Measurements from ENCODE around the gene HOXC6. TPM values are rescaled to one million over a fixed set of nuclear protein-coding genes. Genes with fewer than 3 reads are reported as not detected.
A peak's percentile ranks its signal among the peaks of the same experiment; 100 is the strongest.

Gene HOXC6
- total and polyA plus RNA-seq, 2 of the 8 experiments (the other 6 are each of a cell fraction or from before 2014, with no cell fraction given) = not detected

GRCh38 chr12:54047160-54047963 is 19.1 kb downstream of the HOXC6 start (continued):
- no peak for TF ChIP-seq RXRA (IDR thresholded peaks at IDR 0.05; ENCODE audit: insufficient read depth, low read depth, low read length)
- no peak for TF ChIP-seq MAX (IDR thresholded peaks at IDR 0.05)
- peak; percentile 34; the same call in 1 of the 2 replicates for TF ChIP-seq GABPA (IDR thresholded peaks at IDR 0.05; ENCODE audit: borderline replicate concordance, insufficient read depth, low read length)
- no peak for TF ChIP-seq ATF3 (IDR thresholded peaks at IDR 0.05; ENCODE audit: insufficient read depth, low read depth, low read length)
- no peak for TF ChIP-seq E2F6 (IDR thresholded peaks at IDR 0.05)
- TF ChIP-seq CBX5 (IDR thresholded peaks at IDR 0.05; ENCODE audit: low read depth, low read length) = no peak
- TF ChIP-seq ZNF274 (IDR thresholded peaks at IDR 0.05; ENCODE audit: borderline replicate concordance, extremely low read depth, low read length) = no peak
- TF ChIP-seq CBX8 (IDR thresholded peaks at IDR 0.05; ENCODE audit: borderline replicate concordance, low read depth, low read length) = no peak; the same call in 1 of the 2 replicates
- no peak for TF ChIP-seq CHD1 (IDR thresholded peaks at IDR 0.05; ENCODE audit: low read depth, low read length)
- TF ChIP-seq SP2 (IDR thresholded peaks at IDR 0.05; ENCODE audit: low read length) = no peak
- TF ChIP-seq SIRT6 (IDR thresholded peaks at IDR 0.05; ENCODE audit: low read length) = no peak
- TF ChIP-seq TAF1 (IDR thresholded peaks at IDR 0.05; ENCODE audit: low read depth, low read length) = no peak
- TF ChIP-seq SP1 (IDR thresholded peaks at IDR 0.05; ENCODE audit: low read depth, low read length) = no peak
- no peak for TF ChIP-seq PHF8 (conservative IDR thresholded peaks at IDR 0.05; ENCODE audit: low read depth, low read length)
- TF ChIP-seq RNF2 (IDR thresholded peaks at IDR 0.05; ENCODE audit: borderline replicate concordance, low read depth, low read length, missing control alignments, poor library complexity, severe bottlenecking) = peak; percentile 96

All from H1 (cell line).